ENCODE data around the gene RAB3IP.

The RAB3IP gene

GRCh38 chr12:69738351-69739286 lies at the start of gene RAB3IP:
TSS of gene RAB3IP (plus strand) at chr12:69738860. CDS start at chr12:69755409, 16,549 bp downstream.
- peak; percentile 89 for DNase-seq (ENCODE audit: low read depth)

GRCh38 chr12:69689638-69690037 lies 49.0 kb upstream of the RAB3IP start:
- DNase-seq (ENCODE audit: low read depth): no peak

GRCh38 chr12:69694123-69694522 lies 44.5 kb upstream of the RAB3IP start:
- no peak for DNase-seq (ENCODE audit: low read depth)

- DNase-seq (ENCODE audit: low read depth): no peak
Measured at GRCh38 chr12:69698054-69698453, 40.6 kb upstream of the RAB3IP start.

- no peak for DNase-seq (ENCODE audit: low read depth)
Measured at GRCh38 chr12:69698769-69699540, 39.7 kb upstream of the RAB3IP start, which contains the start of gene BEST3. TSS of gene BEST3 (minus strand) at chr12:69699303. CDS start at chr12:69697798, 1,505 bp downstream.

- DNase-seq (ENCODE audit: low read depth): no peak
Measured at GRCh38 chr12:69701826-69702225, 36.8 kb upstream of the RAB3IP start.

GRCh38 chr12:69703146-69703642 lies 35.5 kb upstream of the RAB3IP start:
- no peak for DNase-seq (ENCODE audit: low read depth)

GRCh38 chr12:69704357-69704756 lies 34.3 kb upstream of the RAB3IP start:
- DNase-seq (ENCODE audit: low read depth): no peak

- no peak for DNase-seq (ENCODE audit: low read depth)
Measured at GRCh38 chr12:69708649-69709048, 30.0 kb upstream of the RAB3IP start.

- no peak for DNase-seq (ENCODE audit: low read depth)
Measured at GRCh38 chr12:69712826-69713225, 25.8 kb upstream of the RAB3IP start.

GRCh38 chr12:69714542-69714941 lies 24.1 kb upstream of the RAB3IP start:
- DNase-seq (ENCODE audit: low read depth): no peak

- DNase-seq (ENCODE audit: low read depth): no peak
Measured at GRCh38 chr12:69719336-69720316, 19.0 kb upstream of the RAB3IP start.

GRCh38 chr12:69720750-69721149 lies 17.9 kb upstream of the RAB3IP start:
- DNase-seq (ENCODE audit: low read depth): no peak

GRCh38 chr12:69726922-69727321 lies 11.7 kb upstream of the RAB3IP start:
- DNase-seq (ENCODE audit: low read depth): no peak

- no peak for DNase-seq (ENCODE audit: low read depth)
Measured at GRCh38 chr12:69732088-69732487, 6.6 kb upstream of the RAB3IP start.

- DNase-seq (ENCODE audit: low read depth): no peak
Measured at GRCh38 chr12:69733638-69734037, 5.0 kb upstream of the RAB3IP start.

- DNase-seq (ENCODE audit: low read depth): peak; percentile 33
Measured at GRCh38 chr12:69739287-69740191, 879 bp downstream of the RAB3IP start.

GRCh38 chr12:69744109-69744508 lies 5.4 kb downstream of the RAB3IP start:
- no peak for DNase-seq (ENCODE audit: low read depth)

- no peak for DNase-seq (ENCODE audit: low read depth)
Measured at GRCh38 chr12:69751476-69751875, 12.8 kb downstream of the RAB3IP start.

GRCh38 chr12:69755302-69755701 lies 16.6 kb downstream of the RAB3IP start:
- DNase-seq (ENCODE audit: low read depth): no peak
